ENCODE results near the gene ARGLU1.

- no peak for TF ChIP-seq CTCF (IDR thresholded peaks at IDR 0.05)
- no peak for TF ChIP-seq POLR2A (IDR thresholded peaks at IDR 0.05)
Measured at GRCh38 chr13:106494936-106495335, 73.0 kb downstream of the ARGLU1 start.
